AG10803 (cell line): ENCODE measurements around the gene CTTN.

ENCODE experiments used
- DNase-seq: peaks from one replicate; pipeline ENCODE4 v3.0.0; 2010; ENCODE audit warnings: low read depth
- H3K4me3 ChIP-seq: 2 replicates; pipeline ENCODE4 v1.5.1; 2011; ENCODE audit warnings: mild to moderate bottlenecking, low read length, control low read depth
- TF ChIP-seq, protein P1 (sequence below): conservative IDR thresholded peaks from 2 replicates; pipeline ENCODE4 v1.5.1; 2011; ENCODE audit warnings: mild to moderate bottlenecking, low read length, control low read depth, inconsistent platforms

Gene CTTN

GRCh38 chr11:70353900-70354568 lies 44.3 kb upstream of the CTTN start:
- TF ChIP-seq, protein P1, sequence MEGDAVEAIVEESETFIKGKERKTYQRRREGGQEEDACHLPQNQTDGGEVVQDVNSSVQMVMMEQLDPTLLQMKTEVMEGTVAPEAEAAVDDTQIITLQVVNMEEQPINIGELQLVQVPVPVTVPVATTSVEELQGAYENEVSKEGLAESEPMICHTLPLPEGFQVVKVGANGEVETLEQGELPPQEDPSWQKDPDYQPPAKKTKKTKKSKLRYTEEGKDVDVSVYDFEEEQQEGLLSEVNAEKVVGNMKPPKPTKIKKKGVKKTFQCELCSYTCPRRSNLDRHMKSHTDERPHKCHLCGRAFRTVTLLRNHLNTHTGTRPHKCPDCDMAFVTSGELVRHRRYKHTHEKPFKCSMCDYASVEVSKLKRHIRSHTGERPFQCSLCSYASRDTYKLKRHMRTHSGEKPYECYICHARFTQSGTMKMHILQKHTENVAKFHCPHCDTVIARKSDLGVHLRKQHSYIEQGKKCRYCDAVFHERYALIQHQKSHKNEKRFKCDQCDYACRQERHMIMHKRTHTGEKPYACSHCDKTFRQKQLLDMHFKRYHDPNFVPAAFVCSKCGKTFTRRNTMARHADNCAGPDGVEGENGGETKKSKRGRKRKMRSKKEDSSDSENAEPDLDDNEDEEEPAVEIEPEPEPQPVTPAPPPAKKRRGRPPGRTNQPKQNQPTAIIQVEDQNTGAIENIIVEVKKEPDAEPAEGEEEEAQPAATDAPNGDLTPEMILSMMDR = no peak
- DNase-seq = no peak
- H3K4me3 ChIP-seq = no peak overlapping the region

- TF ChIP-seq, protein P1 = no peak
- DNase-seq = no peak
- H3K4me3 ChIP-seq = no peak overlapping the region
Observed at GRCh38 chr11:70354629-70355028, 43.7 kb upstream of the CTTN start.

DNA sequence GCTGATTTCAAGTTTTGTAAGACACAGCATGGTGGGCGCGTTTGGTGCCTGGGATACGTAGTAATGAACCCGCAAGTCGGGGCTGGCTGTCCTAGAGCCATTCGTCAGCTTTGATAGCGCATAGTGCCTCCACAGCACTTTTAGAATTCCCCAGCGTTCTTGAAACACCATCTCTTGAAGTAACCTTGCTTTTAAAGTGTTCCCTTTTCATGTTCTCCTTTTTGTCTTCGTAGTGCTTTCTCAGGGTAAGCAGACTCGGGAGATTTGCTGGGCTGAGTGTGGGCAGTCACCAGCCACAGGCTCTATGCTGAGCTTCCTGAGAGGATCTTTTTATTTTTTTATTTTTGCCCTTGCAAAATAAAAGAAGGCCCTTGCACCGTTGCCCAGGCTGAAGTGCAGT lies 39.6 kb upstream of the CTTN start:
- no peak overlapping the region for H3K4me3 ChIP-seq
- TF ChIP-seq, protein P1 = no peak
- no peak for DNase-seq

- DNase-seq = no peak
- TF ChIP-seq, protein P1 = no peak
Observed at GRCh38 chr11:70359451-70360205, 38.7 kb upstream of the CTTN start.

GRCh38 chr11:70360211-70360610 lies 38.1 kb upstream of the CTTN start:
- H3K4me3 ChIP-seq = no peak overlapping the region
- TF ChIP-seq, protein P1 = no peak
- no peak for DNase-seq

More at GRCh38 chr11:70359451-70360205, 38.7 kb upstream of the CTTN start:
- no peak overlapping the region for H3K4me3 ChIP-seq

- no peak overlapping the region for H3K4me3 ChIP-seq
- DNase-seq = no peak
Observed at GRCh38 chr11:70364178-70364577, 34.2 kb upstream of the CTTN start.

More at GRCh38 chr11:70364178-70364577, 34.2 kb upstream of the CTTN start:
- TF ChIP-seq, protein P1 = no peak
